Kidney epithelial cell (primary cell): ENCODE data around the gene EOMES. TPM values are rescaled to one million over a fixed set of nuclear protein-coding genes. Genes with fewer than 3 reads are reported as not detected.

Source experiments
- DNase-seq: peaks from one replicate; pipeline ENCODE4 v3.0.0-alpha.2; 2010; ENCODE audit warnings: low read depth
- H3K27me3 ChIP-seq: 2 replicates; pipeline ENCODE4 v1.6.0; 2011; ENCODE audit warnings: low read length; ENCODE audit not compliant: control insufficient read depth, insufficient read depth
- H3K36me3 ChIP-seq: 2 replicates; pipeline ENCODE4 v1.5.1; 2011; ENCODE audit warnings: low read length; ENCODE audit not compliant: control insufficient read depth, insufficient read depth
- H3K4me3 ChIP-seq: 2 replicates; pipeline ENCODE4 v1.5.1; 2011; ENCODE audit warnings: low read depth, mild to moderate bottlenecking, control low read depth, low read length
- CTCF ChIP-seq: IDR thresholded peaks from 2 replicates; pipeline ENCODE4 v1.5.1; 2011; ENCODE audit warnings: mild to moderate bottlenecking, moderate library complexity, low read length, control low read depth, inconsistent platforms; ENCODE audit not compliant: insufficient read depth, poor library complexity, severe bottlenecking
- total RNA-seq: library from RNA; depleted of rRNA; stranded (reverse); fragments of >200 nt; gene quantifications from 2 replicates; pipeline ENCODE4 v1.2.3, GENCODE V29; 2015

EOMES gene
- total RNA-seq, 1 donor from 2014 or later: 0.04 TPM

GRCh38 chr3:27723815-27724458 lies 1.8 kb upstream of the EOMES start:
- Histone ChIP-seq H3K27me3 (peaks cover 82% of the 10 kb centered on the region), H3K36me3 (no peaks in the 10 kb centered on the region), H3K4me3 (no peak overlapping the region)
- DNase-seq: no peak
- TF ChIP-seq CTCF: no peak

DNA sequence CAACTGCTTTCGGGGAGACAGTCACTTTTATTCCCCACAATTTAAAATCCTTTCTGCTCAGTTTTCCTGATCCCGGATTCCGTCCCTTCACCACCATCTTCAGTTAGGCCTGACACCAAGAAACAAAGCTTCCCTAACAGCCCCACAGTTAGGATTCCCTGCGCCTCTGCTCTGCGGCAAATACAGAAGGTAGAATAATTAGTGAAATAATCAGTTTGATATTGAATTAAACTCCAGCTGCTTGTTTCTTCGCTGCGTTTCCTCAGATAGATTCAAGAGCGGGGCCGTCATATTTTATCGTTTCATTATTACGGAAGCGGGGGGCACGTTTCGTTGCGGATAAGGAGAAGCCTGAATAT lies 1.3 kb upstream of the EOMES start:
- Histone ChIP-seq H3K4me3 (no peak overlapping the region), H3K27me3 (peaks cover 80% of the 10 kb centered on the region), H3K36me3 (no peaks in the 10 kb centered on the region)
- TF ChIP-seq CTCF: no peak
- DNase-seq: no peak

DNA sequence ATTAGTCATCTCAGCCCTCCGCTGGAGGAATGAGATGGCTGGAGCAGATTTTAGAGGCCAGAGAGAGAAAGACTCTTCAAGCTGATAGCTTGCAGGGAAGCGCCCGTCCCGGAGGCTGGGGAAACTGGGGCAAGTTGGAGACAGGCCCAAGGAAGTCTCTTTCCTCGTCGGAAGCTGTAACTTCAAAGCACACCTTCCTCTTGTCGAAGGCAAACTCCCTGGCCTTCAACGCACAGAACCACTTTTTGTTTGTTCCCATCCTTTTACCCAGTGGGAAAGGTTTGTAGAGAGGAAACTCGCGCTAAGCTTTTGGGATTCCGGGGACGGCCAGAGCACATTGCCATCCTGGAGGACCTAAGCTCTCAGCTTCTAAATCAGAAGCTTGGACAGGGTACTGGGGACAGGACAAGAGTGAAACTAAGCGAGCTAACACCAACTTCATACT lies 900 bp upstream of the EOMES start:
- peaks cover 77% of the 10 kb centered on the region for H3K27me3 ChIP-seq
- no peak for TF ChIP-seq CTCF
- DNase-seq: no peak
- H3K4me3 ChIP-seq: no peak overlapping the region
- no peaks in the 10 kb centered on the region for H3K36me3 ChIP-seq

- peak overlapping the region; percentile 15 for H3K4me3 ChIP-seq
- no peak for TF ChIP-seq CTCF
- peaks cover 80% of the 10 kb centered on the region for H3K27me3 ChIP-seq
- no peak for DNase-seq
- no peaks in the 10 kb centered on the region for H3K36me3 ChIP-seq
These were observed 1.0 kb downstream of the EOMES start for GRCh38 chr3:27720899-27721716.

DNA sequence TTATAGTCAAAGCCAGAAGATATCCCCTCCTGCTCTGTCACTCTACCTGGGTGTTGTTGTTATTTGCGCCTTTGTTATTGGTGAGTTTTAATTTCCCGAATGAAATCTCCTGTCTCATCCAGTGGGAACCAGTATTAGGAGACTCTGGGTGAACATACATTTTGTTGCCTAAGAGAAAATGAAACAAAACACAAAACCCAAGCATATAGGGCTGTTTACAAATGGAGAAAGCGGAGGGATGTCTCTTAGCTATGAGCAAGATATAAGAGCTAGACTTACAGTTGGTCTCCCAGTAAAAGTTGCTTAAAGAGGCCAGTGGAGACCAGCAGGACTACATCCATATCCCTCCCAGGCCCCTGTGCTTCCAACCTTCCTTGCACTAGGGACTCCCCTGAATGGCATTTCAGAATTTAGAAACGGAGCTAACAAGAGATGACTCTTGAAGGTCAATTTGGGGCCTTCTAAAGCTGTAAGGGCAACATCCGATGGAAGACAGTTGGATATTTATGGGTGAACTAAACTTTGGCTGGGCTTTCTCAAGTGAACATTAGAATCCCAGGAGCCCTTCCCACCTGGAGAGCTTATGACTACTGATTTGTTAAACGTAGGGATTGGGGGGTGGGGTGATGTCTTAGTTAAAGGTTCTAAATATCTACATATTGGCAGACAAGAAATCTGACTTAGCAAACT lies 2.7 kb downstream of the EOMES start:
- TF ChIP-seq CTCF: no peak
- Histone ChIP-seq H3K4me3 (no peak overlapping the region), H3K27me3 (peaks cover 83% of the 10 kb centered on the region), H3K36me3 (no peaks in the 10 kb centered on the region)
- DNase-seq: no peak
